ENCODE data around the gene RNF181. TPM values are rescaled to one million over a fixed set of nuclear protein-coding genes. Genes with fewer than 3 reads are reported as not detected.

RNF181 gene
- total and polyA plus RNA-seq, 2 of the 13 experiments (the other 11 are each of a cell fraction or from before 2014, with no cell fraction given): 224 to 578 TPM

DNA sequence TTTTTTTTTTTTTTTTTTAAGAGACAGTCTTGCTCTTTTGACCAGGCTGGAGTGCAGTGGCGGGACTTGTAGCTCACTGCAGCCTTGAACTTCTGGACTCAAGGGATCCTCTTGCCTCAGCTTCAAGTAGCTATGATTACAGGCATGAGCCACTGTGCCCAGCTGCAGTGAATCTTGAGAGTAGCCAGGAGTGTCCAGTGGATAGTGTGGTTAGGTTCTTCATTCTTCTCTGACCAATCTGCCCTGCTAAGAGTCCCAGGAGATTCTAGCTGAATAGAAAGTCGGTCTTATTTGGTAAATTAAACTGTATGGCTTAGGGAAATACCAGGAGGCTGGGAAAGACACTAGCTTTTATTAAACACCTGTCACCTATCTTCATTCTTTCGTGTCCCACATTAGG, 35.8 kb downstream of the RNF181 start (continued):
- TF ChIP-seq, protein P1, sequence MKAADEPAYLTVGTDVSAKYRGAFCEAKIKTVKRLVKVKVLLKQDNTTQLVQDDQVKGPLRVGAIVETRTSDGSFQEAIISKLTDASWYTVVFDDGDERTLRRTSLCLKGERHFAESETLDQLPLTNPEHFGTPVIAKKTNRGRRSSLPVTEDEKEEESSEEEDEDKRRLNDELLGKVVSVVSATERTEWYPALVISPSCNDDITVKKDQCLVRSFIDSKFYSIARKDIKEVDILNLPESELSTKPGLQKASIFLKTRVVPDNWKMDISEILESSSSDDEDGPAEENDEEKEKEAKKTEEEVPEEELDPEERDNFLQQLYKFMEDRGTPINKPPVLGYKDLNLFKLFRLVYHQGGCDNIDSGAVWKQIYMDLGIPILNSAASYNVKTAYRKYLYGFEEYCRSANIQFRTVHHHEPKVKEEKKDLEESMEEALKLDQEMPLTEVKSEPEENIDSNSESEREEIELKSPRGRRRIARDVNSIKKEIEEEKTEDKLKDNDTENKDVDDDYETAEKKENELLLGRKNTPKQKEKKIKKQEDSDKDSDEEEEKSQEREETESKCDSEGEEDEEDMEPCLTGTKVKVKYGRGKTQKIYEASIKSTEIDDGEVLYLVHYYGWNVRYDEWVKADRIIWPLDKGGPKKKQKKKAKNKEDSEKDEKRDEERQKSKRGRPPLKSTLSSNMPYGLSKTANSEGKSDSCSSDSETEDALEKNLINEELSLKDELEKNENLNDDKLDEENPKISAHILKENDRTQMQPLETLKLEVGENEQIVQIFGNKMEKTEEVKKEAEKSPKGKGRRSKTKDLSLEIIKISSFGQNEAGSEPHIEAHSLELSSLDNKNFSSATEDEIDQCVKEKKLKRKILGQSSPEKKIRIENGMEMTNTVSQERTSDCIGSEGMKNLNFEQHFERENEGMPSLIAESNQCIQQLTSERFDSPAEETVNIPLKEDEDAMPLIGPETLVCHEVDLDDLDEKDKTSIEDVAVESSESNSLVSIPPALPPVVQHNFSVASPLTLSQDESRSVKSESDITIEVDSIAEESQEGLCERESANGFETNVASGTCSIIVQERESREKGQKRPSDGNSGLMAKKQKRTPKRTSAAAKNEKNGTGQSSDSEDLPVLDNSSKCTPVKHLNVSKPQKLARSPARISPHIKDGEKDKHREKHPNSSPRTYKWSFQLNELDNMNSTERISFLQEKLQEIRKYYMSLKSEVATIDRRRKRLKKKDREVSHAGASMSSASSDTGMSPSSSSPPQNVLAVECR (CRISPR knock-in tag; IDR thresholded peaks at IDR 0.05; ENCODE audit: borderline replicate concordance): no peak
- no peak for TF ChIP-seq ZNF121 (CRISPR knock-in tag; IDR thresholded peaks at IDR 0.05)
- TF ChIP-seq, protein P2, sequence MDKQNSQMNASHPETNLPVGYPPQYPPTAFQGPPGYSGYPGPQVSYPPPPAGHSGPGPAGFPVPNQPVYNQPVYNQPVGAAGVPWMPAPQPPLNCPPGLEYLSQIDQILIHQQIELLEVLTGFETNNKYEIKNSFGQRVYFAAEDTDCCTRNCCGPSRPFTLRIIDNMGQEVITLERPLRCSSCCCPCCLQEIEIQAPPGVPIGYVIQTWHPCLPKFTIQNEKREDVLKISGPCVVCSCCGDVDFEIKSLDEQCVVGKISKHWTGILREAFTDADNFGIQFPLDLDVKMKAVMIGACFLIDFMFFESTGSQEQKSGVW (CRISPR knock-in tag; IDR thresholded peaks at IDR 0.05; ENCODE audit: borderline replicate concordance): no peak
- TF ChIP-seq ZNF468 (CRISPR knock-in tag; IDR thresholded peaks at IDR 0.05): no peak
- TF ChIP-seq ZNF143 (CRISPR knock-in tag; IDR thresholded peaks at IDR 0.05): no peak
- TF ChIP-seq, protein P3, sequence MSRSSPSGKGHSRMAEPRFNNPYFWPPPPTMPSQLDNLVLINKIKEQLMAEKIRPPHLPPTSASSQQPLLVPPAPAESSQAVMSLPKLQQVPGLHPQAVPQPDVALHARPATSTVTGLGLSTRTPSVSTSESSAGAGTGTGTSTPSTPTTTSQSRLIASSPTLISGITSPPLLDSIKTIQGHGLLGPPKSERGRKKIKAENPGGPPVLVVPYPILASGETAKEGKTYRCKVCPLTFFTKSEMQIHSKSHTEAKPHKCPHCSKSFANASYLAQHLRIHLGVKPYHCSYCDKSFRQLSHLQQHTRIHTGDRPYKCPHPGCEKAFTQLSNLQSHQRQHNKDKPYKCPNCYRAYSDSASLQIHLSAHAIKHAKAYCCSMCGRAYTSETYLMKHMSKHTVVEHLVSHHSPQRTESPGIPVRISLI (CRISPR knock-in tag; IDR thresholded peaks at IDR 0.05; ENCODE audit: borderline replicate concordance): no peak
- no peak for TF ChIP-seq SALL2 (CRISPR knock-in tag; IDR thresholded peaks at IDR 0.05)
- TF ChIP-seq ZNF484 (CRISPR knock-in tag; IDR thresholded peaks at IDR 0.05; ENCODE audit: borderline replicate concordance, low read depth): no peak
- no peak for TF ChIP-seq NONO (IDR thresholded peaks at IDR 0.05)
- no peak for TF ChIP-seq NONO (CRISPR knock-in tag; conservative IDR thresholded peaks at IDR 0.05)
- TF ChIP-seq, protein P4, sequence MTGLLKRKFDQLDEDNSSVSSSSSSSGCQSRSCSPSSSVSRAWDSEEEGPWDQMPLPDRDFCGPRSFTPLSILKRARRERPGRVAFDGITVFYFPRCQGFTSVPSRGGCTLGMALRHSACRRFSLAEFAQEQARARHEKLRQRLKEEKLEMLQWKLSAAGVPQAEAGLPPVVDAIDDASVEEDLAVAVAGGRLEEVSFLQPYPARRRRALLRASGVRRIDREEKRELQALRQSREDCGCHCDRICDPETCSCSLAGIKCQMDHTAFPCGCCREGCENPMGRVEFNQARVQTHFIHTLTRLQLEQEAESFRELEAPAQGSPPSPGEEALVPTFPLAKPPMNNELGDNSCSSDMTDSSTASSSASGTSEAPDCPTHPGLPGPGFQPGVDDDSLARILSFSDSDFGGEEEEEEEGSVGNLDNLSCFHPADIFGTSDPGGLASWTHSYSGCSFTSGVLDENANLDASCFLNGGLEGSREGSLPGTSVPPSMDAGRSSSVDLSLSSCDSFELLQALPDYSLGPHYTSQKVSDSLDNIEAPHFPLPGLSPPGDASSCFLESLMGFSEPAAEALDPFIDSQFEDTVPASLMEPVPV (CRISPR knock-in tag; IDR thresholded peaks at IDR 0.05): no peak
